ENCODE results near the gene DENND6B.

The DENND6B gene

GRCh38 chr22:50287731-50288130 is 39.1 kb downstream of the DENND6B start:
- no peak for TF ChIP-seq CTCF (IDR thresholded peaks at IDR 0.05; ENCODE audit: borderline replicate concordance, insufficient read depth, low read depth, low read length)

GRCh38 chr22:50286701-50287318 is 40.0 kb downstream of the DENND6B start:
- TF ChIP-seq CTCF (IDR thresholded peaks at IDR 0.05; ENCODE audit: borderline replicate concordance, insufficient read depth, low read depth, low read length): no peak
- no peak overlapping the region for H3K4me3 ChIP-seq (ENCODE audit: low read depth, low read length)

More at GRCh38 chr22:50287731-50288130, 39.1 kb downstream of the DENND6B start:
- H3K4me3 ChIP-seq (ENCODE audit: low read depth, low read length): no peak overlapping the region

- H3K4me3 ChIP-seq (ENCODE audit: low read depth, low read length): no peak overlapping the region
- no peak for TF ChIP-seq CTCF (IDR thresholded peaks at IDR 0.05; ENCODE audit: borderline replicate concordance, insufficient read depth, low read depth, low read length)
Measured at GRCh38 chr22:50286275-50286674, 40.5 kb downstream of the DENND6B start.

GRCh38 chr22:50285568-50286229 is 41.1 kb downstream of the DENND6B start:
- no peak overlapping the region for H3K4me3 ChIP-seq (ENCODE audit: low read depth, low read length)
- TF ChIP-seq CTCF (IDR thresholded peaks at IDR 0.05; ENCODE audit: borderline replicate concordance, insufficient read depth, low read depth, low read length): no peak

- no peak overlapping the region for H3K4me3 ChIP-seq (ENCODE audit: low read depth, low read length)
- TF ChIP-seq CTCF (IDR thresholded peaks at IDR 0.05; ENCODE audit: borderline replicate concordance, insufficient read depth, low read depth, low read length): no peak
Measured at GRCh38 chr22:50284479-50284878, 42.3 kb downstream of the DENND6B start.

- TF ChIP-seq CTCF (IDR thresholded peaks at IDR 0.05; ENCODE audit: borderline replicate concordance, insufficient read depth, low read depth, low read length): no peak
- no peak overlapping the region for H3K4me3 ChIP-seq (ENCODE audit: low read depth, low read length)
Measured at GRCh38 chr22:50283821-50284220, 43.0 kb downstream of the DENND6B start.
